ENCODE data around the gene MAST3.
"Not testable (repeated sequence)": the region's sequence is repeated elsewhere in the genome, so short reads cannot be mapped to it uniquely, and the experiment has no call there.

MAST3 gene

DNA sequence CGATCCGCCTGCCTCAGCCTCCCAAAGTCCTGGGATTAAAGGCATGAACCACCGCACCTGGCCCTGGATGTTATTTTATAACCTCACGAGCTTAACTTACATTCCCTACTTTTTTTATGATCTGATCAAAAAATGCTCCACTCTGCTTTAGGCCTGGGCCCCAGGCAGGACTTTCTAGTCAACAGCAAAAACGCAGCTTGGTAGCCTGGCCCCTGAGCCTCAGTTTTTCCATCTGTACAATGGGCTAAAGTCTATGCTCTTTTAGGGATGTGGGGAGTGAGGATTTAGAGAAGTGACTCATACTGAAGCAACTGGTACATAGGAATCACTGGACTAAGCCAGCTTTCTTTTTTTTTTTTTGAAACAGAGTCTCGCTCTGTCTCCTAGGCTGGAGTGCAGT, 43.5 kb downstream of the MAST3 start:
- no peak for DNase-seq

DNA sequence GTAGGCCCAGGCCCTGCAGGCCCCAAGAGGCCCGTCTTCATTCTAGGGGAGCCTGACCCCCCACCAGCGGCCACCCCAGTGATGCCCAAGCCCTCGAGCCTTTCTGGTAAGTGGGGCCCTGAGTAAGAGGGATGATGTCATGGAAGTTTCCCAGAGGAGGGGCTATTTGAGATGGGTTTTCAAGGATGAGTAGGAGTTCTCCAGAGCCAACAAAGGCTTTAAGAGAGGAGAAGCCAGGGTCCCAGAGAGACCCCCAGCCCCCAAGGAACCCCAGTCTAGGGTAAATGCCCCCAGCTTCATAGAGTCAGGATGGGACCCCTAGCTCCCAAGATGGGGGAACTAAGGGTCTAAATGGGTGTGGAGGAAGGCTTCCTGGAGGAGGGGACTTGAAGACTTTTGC, 46.3 kb downstream of the MAST3 start:
- no peak for DNase-seq

DNA sequence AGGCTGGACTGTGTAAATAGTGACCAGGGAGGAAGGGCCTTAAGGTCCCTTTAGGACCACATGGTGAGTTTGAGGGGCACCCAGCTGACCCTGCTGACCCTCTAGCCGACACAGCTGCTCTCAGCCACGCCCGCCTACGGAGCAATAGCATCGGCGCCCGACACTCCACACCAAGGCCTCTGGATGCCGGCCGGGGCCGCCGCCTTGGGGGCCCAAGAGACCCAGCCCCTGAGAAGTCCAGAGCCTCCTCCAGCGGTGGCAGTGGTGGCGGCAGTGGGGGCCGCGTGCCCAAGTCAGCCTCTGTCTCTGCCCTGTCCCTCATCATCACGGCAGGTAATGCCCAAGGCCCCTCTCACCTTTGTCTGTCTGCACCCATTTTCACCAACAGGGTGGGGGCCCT, 46.8 kb downstream of the MAST3 start:
- DNase-seq, result no peak

- DNase-seq, result no peak
These were observed 47.3 kb downstream of the MAST3 start for GRCh38 chr19:18144906-18145305.

- no peak for DNase-seq
These were observed 47.9 kb downstream of the MAST3 start for GRCh38 chr19:18145391-18145999.

DNA sequence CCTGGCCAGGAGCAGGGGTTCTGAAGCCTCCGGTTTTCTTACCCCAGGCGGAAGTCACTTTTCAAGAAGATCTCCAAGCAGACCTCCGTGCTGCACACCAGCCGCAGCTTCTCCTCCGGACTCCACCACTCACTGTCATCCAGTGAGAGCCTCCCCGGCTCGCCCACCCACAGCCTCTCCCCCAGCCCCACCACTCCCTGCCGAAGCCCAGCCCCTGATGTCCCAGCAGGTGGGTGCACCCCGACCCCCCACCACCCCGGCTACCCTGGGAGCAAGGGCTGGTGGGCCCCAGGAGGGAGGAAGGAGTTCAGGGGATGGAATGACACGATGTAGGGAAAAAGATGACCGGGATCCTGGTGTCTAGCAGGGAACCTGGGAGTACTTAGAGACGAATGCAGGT, 49.8 kb downstream of the MAST3 start:
- no peak for DNase-seq

DNA sequence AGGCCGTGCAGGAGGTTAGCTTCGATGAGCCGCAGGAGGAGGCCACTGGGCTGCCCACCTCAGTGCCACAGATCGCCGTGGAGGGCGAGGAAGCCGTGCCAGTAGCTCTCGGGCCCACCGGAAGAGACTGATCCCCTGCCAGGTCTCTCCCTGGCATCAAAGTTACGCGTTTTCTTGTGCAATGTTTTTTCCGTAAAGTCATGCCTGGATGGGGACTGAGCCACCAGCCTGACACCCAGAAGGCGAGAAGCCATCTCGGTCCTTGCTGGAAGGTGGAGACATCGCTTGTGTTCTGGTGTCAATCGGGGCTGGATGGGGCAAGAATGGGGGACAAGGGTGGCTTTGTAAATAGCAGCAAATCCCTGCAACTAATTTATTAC, 52.0 kb downstream of the MAST3 start:
- no peak for DNase-seq

DNA sequence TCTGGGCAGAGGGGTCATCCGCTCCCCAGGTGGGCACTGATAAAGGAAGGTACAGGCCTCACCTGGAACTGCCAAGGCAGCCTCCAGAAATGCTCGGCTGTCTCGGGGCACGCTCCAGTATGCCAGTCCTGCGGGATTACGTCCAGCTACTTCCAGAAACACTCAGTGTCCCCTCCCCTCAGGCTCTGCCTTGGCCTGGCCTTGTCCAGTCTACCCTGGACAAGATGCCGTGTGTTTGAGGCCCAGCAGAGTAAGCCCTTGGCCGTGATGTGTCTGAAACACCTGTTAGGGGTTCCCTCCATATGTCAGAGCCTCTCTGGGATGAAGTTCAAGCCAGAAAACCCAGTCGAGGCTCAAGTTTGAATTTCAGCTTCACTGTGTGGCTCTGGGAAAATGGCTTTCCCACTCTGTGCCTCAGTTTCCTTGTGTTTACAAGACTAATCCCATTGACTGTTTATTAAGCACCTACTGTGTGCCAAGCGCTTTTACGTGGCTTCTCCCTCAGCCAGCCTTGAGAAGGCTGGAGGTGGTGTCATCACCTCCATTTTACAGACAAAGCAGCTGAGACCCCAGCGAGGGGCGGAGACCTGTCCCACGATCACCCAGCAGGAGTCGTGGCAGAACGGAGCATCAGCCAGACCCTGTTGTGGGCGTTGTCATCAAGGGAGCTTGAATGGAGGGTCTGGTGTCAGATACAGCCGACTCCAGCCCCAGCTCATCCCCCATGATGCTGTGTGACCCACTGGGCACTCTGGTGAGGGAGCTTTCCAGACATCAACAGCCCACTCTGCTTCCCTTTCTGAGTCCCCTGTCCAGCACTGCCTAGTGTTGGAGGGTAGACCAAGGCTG, 53.4 kb downstream of the MAST3 start:
- DNase-seq, result no peak

- peak; percentile 99 for DNase-seq
These were observed 54.9 kb downstream of the MAST3 start for GRCh38 chr19:18152442-18152816.

DNA sequence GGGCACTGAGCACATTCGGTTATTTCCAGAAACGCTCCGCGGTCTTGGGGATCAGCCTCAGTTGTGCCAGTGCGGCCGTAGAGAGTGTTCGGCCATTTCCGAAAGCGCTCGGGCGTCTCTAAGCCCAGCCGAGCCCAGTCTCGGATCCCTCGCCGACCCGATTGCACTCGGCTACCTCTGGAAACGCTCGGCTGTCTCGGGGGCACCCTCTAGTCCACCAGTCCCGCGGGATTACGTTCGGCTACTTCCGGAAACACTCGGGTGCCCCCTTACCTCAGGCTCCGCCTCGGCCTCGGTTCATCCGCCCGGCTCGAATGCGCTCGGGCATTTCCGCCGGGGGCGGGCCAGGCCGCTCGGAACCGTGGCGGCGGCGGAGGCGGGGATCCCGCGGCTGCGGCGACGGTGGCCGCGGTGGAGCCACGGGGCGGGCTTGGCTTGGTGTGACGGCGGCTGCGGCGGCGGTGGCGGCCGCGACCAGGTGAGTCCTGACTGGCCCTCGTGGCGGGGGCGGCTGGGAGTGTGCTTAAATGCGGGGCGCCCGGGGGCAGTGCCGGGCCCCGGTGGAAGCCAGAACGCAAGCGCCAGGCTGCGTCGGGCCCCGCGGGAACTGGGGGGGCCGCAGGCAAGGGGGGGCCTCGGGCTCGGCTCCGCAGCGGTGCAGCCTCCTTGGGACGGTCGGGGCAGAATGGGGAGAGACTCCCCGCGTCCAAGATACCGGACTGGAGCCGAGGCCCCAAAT, 55.4 kb downstream of the MAST3 start, which contains the start of gene PIK3R2:
PIK3R2 (plus strand) TSS at position 347 of the 739 bp plus-strand sequence. CDS start 2,717 bp downstream, outside the sequence.
- peak; percentile 100 for DNase-seq

DNA sequence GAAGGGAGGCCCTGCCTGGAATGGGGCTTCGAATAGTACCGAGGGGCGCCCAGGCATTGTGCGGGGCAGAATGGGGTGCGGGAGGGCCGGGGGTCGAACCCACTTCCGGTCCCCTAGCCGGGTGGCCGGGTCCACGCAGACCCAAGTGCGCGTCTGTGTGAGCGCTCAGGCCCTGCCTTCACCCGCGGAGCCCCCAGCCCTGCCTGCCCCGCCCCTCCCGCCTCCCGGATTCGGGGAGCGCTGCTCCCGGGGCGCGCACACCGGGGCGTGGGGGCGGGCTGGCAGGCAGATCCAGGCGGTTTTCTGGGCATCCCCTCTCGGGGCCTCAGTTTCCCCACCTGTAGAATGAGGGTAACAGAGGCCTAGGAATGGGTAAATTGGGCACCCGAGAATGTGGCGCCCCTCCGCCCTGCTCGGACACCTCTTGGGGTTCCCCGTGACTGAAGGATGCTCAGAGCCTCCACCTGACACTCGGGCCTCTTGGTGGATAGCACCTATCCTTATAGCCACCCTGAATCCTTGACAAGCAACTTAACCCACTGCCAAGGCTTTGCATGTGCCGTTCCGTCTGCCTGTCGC, 56.1 kb downstream of the MAST3 start:
- DNase-seq, result no peak

DNA sequence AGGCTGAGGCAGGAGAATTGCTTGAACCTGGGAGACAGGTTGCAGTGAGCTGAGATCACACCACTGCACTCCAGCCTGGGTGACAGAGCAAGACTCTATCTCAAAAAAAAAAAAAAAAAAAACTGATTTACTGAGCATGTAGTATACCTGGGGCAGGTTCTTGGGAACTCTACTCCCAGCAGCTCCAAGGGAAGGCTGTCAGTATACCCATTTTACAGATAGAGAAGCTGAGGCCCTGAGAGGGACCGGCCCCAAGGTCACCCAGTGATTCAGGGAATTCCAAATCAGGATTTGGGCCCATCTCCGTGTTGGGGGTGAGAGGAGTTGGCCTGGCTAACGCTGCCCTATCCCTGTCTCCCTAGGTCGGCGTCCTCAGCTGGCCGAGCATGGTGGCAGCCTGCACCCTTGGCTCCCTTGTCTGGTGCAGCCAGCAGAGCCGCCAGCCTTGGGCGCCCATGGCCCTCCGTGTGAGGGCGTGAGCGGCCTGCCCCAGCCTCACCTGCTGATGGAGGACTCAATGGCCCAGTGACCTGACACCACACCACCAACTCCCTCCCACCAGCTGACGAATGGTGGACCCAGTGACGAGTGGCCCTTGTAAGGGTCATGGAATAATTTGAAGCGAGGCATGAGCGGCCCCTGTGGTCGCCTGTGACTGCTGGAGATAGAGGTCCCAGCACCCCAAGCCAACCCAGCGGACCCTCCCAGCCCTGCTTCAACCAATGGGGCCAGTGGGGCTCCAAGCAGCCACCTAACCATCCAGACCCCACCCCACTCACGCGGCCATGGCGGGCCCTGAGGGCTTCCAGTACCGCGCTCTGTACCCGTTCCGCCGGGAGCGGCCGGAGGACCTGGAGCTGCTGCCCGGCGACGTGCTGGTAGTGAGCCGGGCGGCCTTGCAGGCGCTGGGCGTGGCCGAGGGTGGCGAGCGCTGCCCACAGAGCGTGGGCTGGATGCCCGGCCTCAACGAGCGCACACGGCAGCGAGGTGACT, 57.8 kb downstream of the MAST3 start:
- no peak for DNase-seq

DNA sequence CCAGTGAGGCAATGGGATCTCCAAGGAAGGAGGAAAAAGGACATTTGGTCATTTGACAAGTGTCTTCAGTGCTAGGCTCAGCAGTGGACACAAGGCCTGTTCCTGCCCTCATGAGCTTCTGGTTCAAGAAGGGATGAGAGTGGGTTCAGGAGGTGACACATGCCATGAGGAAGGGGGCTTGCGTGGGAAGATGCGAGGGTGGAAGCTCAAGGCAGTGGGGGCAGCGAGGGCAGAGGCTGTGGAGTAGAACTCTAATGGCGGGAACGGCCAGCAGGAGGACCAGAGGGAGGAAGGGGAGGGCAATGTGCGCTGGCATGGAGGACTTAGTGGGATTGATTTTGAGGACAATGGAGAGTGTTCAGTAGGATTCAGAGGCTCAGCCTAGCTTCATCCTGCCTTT, 58.7 kb downstream of the MAST3 start:
- no peak for DNase-seq

- DNase-seq, result no peak
These were observed 59.4 kb downstream of the MAST3 start for GRCh38 chr19:18156841-18157464.

DNA sequence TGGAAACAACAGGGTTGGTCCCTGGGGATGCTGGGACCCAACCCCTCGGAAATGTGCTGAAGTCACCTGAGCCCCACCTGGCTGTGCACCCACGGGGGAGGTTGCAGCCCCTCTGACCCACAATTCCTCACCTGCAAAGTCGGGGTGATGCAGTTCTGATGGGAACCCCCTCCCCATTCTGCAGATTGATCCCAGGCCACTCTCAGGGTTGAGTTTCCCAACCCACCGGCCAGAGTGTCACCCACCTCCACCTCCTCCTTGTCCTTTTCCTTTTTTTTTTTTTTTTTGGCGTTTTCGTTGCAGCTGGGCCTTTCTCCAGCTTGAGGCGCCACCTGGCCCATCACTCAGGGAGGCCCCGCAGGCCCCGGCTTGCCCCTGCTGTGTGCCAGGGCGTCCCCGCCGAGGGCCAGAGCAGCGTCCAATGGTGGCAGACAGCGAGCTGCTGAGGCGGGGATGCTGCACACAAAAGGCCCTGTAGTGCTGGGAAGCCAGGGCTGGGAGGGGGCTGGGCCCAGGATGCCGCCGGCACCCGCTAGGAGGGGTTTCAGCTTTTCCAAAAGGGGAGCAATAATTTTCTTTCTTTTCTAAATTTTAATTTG, 60.0 kb downstream of the MAST3 start:
- DNase-seq, result no peak

DNA sequence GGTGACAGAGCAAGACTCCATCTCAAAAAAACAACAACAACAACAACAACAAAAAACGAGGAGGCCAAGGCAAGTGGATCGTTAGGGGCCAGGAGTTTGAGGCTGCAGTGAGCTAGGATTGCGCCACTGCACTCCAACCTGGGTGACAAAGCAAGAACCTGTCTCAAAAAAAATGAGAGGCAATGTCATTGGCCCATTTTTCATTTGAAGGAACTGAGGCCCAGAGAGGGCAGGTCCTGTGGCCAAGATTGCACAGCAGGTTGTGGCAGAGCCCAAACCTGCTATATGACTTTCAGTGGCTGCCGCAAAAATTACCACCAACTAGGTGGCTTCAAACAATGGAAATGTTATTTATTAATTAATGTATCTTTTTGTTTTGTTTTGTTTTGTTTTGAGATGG, 60.9 kb downstream of the MAST3 start:
- no peak for DNase-seq

GRCh38 chr19:18159059-18159616, 61.6 kb downstream of the MAST3 start:
- DNase-seq, result not testable (repeated sequence)

DNA sequence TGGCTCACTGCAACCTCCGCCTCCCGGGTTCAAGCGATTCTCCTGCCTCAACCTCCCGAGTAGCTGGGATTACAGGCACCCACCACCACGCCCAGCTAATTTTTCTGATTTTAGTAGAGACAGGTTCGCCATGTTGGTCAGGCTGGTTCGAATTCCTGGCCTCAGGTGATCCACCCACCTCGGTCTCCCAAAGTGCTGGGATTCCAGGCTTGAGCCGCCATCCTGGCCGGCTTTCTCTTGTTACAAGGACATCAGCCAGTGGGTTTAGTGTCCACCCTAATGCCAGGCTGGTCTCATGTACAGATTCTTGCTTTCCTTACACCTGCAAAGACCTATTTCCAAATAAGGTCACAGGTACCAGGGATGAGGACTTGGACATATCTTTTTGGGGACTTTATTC, 62.2 kb downstream of the MAST3 start:
- no peak for DNase-seq

DNA sequence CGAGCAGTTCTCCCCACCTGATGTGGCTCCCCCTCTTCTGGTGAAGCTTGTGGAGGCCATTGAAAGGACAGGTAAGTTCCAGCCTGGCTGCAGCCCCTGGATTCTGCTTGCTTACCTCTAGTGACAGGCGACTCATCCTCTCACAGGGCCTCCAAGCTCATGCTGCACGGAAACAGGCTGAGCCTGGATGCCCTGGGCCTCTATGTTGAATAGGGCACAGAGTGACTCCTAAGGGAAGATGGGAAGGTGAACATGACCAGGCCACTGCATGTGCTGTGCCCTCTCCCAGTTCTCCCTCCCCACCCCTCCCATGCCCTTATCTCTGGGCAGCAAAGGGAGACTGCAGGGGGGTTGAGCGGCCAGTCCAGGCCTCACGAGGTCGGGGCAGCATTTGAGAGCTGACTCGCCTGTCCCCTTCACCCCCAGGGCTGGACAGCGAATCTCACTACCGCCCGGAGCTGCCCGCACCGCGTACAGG, 63.0 kb downstream of the MAST3 start:
- no peak for DNase-seq

DNA sequence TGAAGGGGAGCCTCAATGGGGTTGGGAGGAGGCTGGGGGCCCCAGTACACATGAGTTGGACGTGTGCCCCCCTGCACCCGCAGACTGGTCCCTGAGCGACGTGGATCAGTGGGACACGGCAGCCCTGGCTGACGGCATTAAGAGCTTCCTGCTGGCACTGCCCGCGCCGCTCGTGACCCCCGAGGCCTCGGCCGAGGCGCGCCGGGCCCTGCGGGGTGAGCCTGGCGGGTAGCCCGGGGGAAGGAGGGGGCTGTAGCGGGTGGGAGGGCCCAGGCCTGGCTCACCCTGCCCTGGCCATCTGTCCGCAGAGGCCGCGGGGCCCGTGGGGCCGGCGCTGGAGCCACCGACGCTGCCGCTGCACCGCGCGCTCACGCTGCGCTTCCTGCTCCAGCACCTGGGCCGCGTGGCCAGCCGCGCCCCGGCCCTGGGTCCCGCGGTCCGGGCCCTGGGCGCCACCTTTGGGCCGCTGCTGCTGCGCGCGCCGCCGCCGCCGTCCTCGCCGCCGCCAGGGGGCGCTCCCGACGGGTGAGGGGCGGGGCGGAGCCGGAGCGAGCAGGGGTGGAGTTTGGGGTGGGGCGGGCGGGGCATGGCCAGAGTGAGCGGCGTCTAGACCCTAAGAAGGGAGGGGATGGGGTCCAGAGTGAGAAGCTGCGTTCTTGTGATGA, 63.5 kb downstream of the MAST3 start:
- DNase-seq, result peak; percentile 80

Data from activated CD4-positive, alpha-beta T cell treated with anti-CD3 and anti-CD28 coated beads, Interleukin-2, amount 50 U/mL, for 16 hours (primary cell).